ENCODE measurements around the gene ME1. TPM values are rescaled to one million over a fixed set of nuclear protein-coding genes. Genes with fewer than 3 reads are reported as not detected.

The ME1 gene
- total and polyA plus RNA-seq, 9 of the 15 experiments (the other 6 are each of a cell fraction or from before 2014, with no cell fraction given) = 3.2 to 10.4 (median 5.5) TPM

GRCh38 chr6:83384751-83385150 lies 46.1 kb downstream of the ME1 start:
- no peaks in the 10 kb centered on the region for H3K4me1 ChIP-seq (replicated peaks in 1 of 2; ENCODE audit: control insufficient read depth in 2 of 2, insufficient read depth in 2 of 2, low read length in 2 of 2)
- H3K4me2 ChIP-seq (ENCODE audit: insufficient read depth, low read length) = no peak overlapping the region
- H3K9me3 ChIP-seq (replicated peaks; ENCODE audit: control insufficient read depth, insufficient read depth, low read depth, low read length) = no peaks in the 10 kb centered on the region
- ChIA-PET POLR2A (no interaction called here), CTCF (ENCODE audit: low intra/inter-chr PET ratio) (no interaction called here)
- BruUV-seq (replicated peaks) = no TSS peak
- no peaks in the 10 kb centered on the region for H4K20me1 ChIP-seq (replicated peaks; ENCODE audit: control insufficient read depth, insufficient read depth, low read length)
- no peaks in the 10 kb centered on the region; the same call in 2 of the 3 replicates for H3K36me3 ChIP-seq (ENCODE audit: control insufficient read depth, insufficient read depth, low read length)
- H3K9me1 ChIP-seq (ENCODE audit: control insufficient read depth, insufficient read depth, low read length) = no peaks in the 10 kb centered on the region
- intact Hi-C loops (cut with micrococcal nuclease) = no loop called here
- no peak overlapping the region for H2AFZ ChIP-seq (ENCODE audit: low read depth, low read length)
- H3K79me2 ChIP-seq (ENCODE audit: control insufficient read depth, insufficient read depth, low read length) = no peaks in the 10 kb centered on the region
- ATAC-seq (no peak), DNase-seq (ENCODE audit: extremely low read depth in 1 of 4, low spot score in 3 of 4) (no peak), FAIRE-seq (no peak)
- H3K4me3 ChIP-seq = no peak overlapping the region
- TF ChIP-seq, protein P1, sequence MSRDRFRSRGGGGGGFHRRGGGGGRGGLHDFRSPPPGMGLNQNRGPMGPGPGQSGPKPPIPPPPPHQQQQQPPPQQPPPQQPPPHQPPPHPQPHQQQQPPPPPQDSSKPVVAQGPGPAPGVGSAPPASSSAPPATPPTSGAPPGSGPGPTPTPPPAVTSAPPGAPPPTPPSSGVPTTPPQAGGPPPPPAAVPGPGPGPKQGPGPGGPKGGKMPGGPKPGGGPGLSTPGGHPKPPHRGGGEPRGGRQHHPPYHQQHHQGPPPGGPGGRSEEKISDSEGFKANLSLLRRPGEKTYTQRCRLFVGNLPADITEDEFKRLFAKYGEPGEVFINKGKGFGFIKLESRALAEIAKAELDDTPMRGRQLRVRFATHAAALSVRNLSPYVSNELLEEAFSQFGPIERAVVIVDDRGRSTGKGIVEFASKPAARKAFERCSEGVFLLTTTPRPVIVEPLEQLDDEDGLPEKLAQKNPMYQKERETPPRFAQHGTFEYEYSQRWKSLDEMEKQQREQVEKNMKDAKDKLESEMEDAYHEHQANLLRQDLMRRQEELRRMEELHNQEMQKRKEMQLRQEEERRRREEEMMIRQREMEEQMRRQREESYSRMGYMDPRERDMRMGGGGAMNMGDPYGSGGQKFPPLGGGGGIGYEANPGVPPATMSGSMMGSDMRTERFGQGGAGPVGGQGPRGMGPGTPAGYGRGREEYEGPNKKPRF (IDR thresholded peaks at IDR 0.05; ENCODE audit: low read depth, low read length) = no peak
- TF ChIP-seq ZNF436 (CRISPR knock-in tag; IDR thresholded peaks at IDR 0.05) = no peak
- TF ChIP-seq ZNF23 (CRISPR knock-in tag; IDR thresholded peaks at IDR 0.05) = no peak
- no peak for TF ChIP-seq SNIP1 (IDR thresholded peaks at IDR 0.05; ENCODE audit: low read depth)
- TF ChIP-seq HEY1 (CRISPR knock-in tag; IDR thresholded peaks at IDR 0.05; ENCODE audit: borderline replicate concordance) = no peak
- no peak for TF ChIP-seq ZNF232 (CRISPR knock-in tag; IDR thresholded peaks at IDR 0.05)
- no peak for TF ChIP-seq ZNF764 (CRISPR knock-in tag; IDR thresholded peaks at IDR 0.05; ENCODE audit: low read depth)
- H3K27me3 ChIP-seq (ENCODE audit: control insufficient read depth in 2 of 2, insufficient read depth in 2 of 2, low read length in 2 of 2) = no peaks in the 10 kb centered on the region
- in situ Hi-C loops (cut with MboI) = no loop called here
- H3K27ac ChIP-seq (ENCODE audit: extremely low read depth, low read depth, low read length) = no peak overlapping the region
- no peak overlapping the region for H3K9ac ChIP-seq (ENCODE audit: insufficient read depth in 1 of 2, low read depth in 2 of 2, low read length in 2 of 2)

All from K562 (cell line).